Karpas-422 (cell line): Measurements from ENCODE around the gene CORO2B. TPM values are rescaled to one million over a fixed set of nuclear protein-coding genes. Genes with fewer than 3 reads are reported as not detected.

Experiments used
- DNase-seq: peaks from one replicate; pipeline ENCODE4 v3.0.0-alpha.2; 2015
- H2AFZ ChIP-seq: fragments of 200-600 bp; sonication (generic); 2 replicates; pipeline ENCODE4 v1.6.1; 2014; ENCODE audit warnings: antibody characterized with exemption, low read length, mixed read lengths
- H3K27ac ChIP-seq: fragments of 200-600 bp; sonication (generic); 2 replicates; pipeline ENCODE4 v1.5.1; 2014; ENCODE audit warnings: mild to moderate bottlenecking, low read length, moderate library complexity
- H3K27me3 ChIP-seq: fragments of 200-600 bp; sonication (generic); 2 replicates; pipeline ENCODE4 v1.6.1; 2014; ENCODE audit warnings: low read length, mixed read lengths
- H3K36me3 ChIP-seq: fragments of 200-600 bp; sonication (generic); 2 replicates; pipeline ENCODE4 v1.6.1; 2014; ENCODE audit warnings: low read length, mixed read lengths; ENCODE audit not compliant: insufficient read depth
- H3K4me1 ChIP-seq: fragments of 200-600 bp; sonication (generic); 2 replicates; pipeline ENCODE4 v1.6.1; 2014; ENCODE audit warnings: mild to moderate bottlenecking, low read length, mixed read lengths
- H3K4me2 ChIP-seq: fragments of 200-600 bp; sonication (generic); 2 replicates; pipeline ENCODE4 v1.6.1; 2014; ENCODE audit warnings: low read length, low read depth, mild to moderate bottlenecking; ENCODE audit not compliant: poor library complexity, severe bottlenecking
- H3K4me3 ChIP-seq: fragments of 200-600 bp; sonication (generic); 2 replicates; pipeline ENCODE4 v1.5.1; 2014; ENCODE audit warnings: mild to moderate bottlenecking, antibody characterized with exemption, low read length, mixed read lengths
- H3K79me2 ChIP-seq: fragments of 200-600 bp; sonication (generic); 2 replicates; pipeline ENCODE4 v1.6.1; 2014; ENCODE audit warnings: mild to moderate bottlenecking, low read length, mixed read lengths
- H3K9ac ChIP-seq: fragments of 200-600 bp; sonication (generic); 2 replicates; pipeline ENCODE4 v1.6.0; 2014; ENCODE audit warnings: low read length
- H3K9me2 ChIP-seq: fragments of 200-600 bp; sonication (generic), shearing (Covaris generic); replicated peaks from 2 replicates; pipeline ENCODE4 v1.6.0; 2014; ENCODE audit warnings: mild to moderate bottlenecking, low read length, moderate library complexity; ENCODE audit not compliant: insufficient read depth
- H3K9me3 ChIP-seq: fragments of 300-700, 200-600 bp; sonication (generic); 2 replicates; pipeline ENCODE4 v1.6.1; 2014; ENCODE audit warnings: low read length, mixed read lengths
- H4K20me1 ChIP-seq: fragments of 200-600 bp; sonication (generic); 2 replicates; pipeline ENCODE4 v1.6.1; 2014; ENCODE audit warnings: mild to moderate bottlenecking, antibody characterized with exemption, low read length, low read depth; ENCODE audit not compliant: insufficient read depth
- total RNA-seq: library from RNA; depleted of rRNA; stranded (reverse); fragments of >200 nt; shearing (Covaris generic); gene quantifications from 2 replicates; pipeline ENCODE4 v1.2.3, GENCODE V29; 2014; ENCODE audit warnings: low replicate concordance

Gene CORO2B
- total RNA-seq, 1 experiment from 2014 or later = 0.26 TPM

GRCh38 chr15:68765602-68766368 lies 187.0 kb downstream of the CORO2B start:
- no peak overlapping the region for H3K4me2 ChIP-seq
- peaks cover 5% of the 10 kb centered on the region for H3K4me1 ChIP-seq
- no peak overlapping the region for H3K4me3 ChIP-seq
- H3K27ac ChIP-seq = no peak overlapping the region
- DNase-seq = no peak
- H3K36me3 ChIP-seq = no peaks in the 10 kb centered on the region
- H3K27me3 ChIP-seq = no peaks in the 10 kb centered on the region
- no peak overlapping the region for H2AFZ ChIP-seq
- no peaks in the 10 kb centered on the region for H3K9me3 ChIP-seq
- H3K9me2 ChIP-seq = no peaks in the 10 kb centered on the region
- H4K20me1 ChIP-seq = no peaks in the 10 kb centered on the region
- no peaks in the 10 kb centered on the region for H3K79me2 ChIP-seq
- H3K9ac ChIP-seq = no peak overlapping the region

GRCh38 chr15:68767833-68768232 lies 189.0 kb downstream of the CORO2B start:
- Histone ChIP-seq H3K9me3 (no peaks in the 10 kb centered on the region), H3K79me2 (no peaks in the 10 kb centered on the region), H2AFZ (no peak overlapping the region), H3K4me2 (no peak overlapping the region), H3K9ac (no peak overlapping the region), H3K4me3 (no peak overlapping the region), H3K9me2 (no peaks in the 10 kb centered on the region), H3K27ac (no peak overlapping the region), H4K20me1 (no peaks in the 10 kb centered on the region), H3K36me3 (no peaks in the 10 kb centered on the region), H3K27me3 (no peaks in the 10 kb centered on the region), H3K4me1 (peaks cover 5% of the 10 kb centered on the region)
- DNase-seq = no peak

GRCh38 chr15:68768321-68768720 lies 189.5 kb downstream of the CORO2B start:
- Histone ChIP-seq H2AFZ (no peak overlapping the region), H3K79me2 (no peaks in the 10 kb centered on the region), H4K20me1 (no peaks in the 10 kb centered on the region), H3K27me3 (no peaks in the 10 kb centered on the region), H3K9me2 (no peaks in the 10 kb centered on the region), H3K9ac (no peak overlapping the region), H3K27ac (no peak overlapping the region), H3K4me2 (no peak overlapping the region), H3K4me3 (no peak overlapping the region), H3K36me3 (no peaks in the 10 kb centered on the region), H3K9me3 (no peaks in the 10 kb centered on the region), H3K4me1 (peaks cover 5% of the 10 kb centered on the region)
- no peak for DNase-seq

GRCh38 chr15:68769702-68770101 lies 190.9 kb downstream of the CORO2B start:
- Histone ChIP-seq H3K9me2 (no peaks in the 10 kb centered on the region), H3K9ac (no peak overlapping the region), H4K20me1 (no peaks in the 10 kb centered on the region), H3K9me3 (no peaks in the 10 kb centered on the region), H3K27ac (no peak overlapping the region), H3K4me3 (no peak overlapping the region), H3K27me3 (no peaks in the 10 kb centered on the region), H2AFZ (no peak overlapping the region), H3K36me3 (no peaks in the 10 kb centered on the region), H3K79me2 (no peaks in the 10 kb centered on the region), H3K4me1 (peaks cover 5% of the 10 kb centered on the region), H3K4me2 (no peak overlapping the region)
- no peak for DNase-seq

- Histone ChIP-seq H4K20me1 (no peaks in the 10 kb centered on the region), H3K79me2 (no peaks in the 10 kb centered on the region), H2AFZ (no peak overlapping the region), H3K4me3 (no peak overlapping the region), H3K4me1 (peaks cover 5% of the 10 kb centered on the region), H3K27me3 (no peaks in the 10 kb centered on the region), H3K36me3 (no peaks in the 10 kb centered on the region), H3K27ac (no peak overlapping the region), H3K9me3 (no peaks in the 10 kb centered on the region), H3K9ac (no peak overlapping the region), H3K9me2 (no peaks in the 10 kb centered on the region), H3K4me2 (no peak overlapping the region)
- no peak for DNase-seq
These were observed 191.4 kb downstream of the CORO2B start for GRCh38 chr15:68770216-68770615.

GRCh38 chr15:68773036-68773435 lies 194.2 kb downstream of the CORO2B start:
- peaks cover 4% of the 10 kb centered on the region; the same call in 1 of the 2 replicates for H3K36me3 ChIP-seq
- no peak overlapping the region for H3K4me3 ChIP-seq
- H2AFZ ChIP-seq = no peak overlapping the region

GRCh38 chr15:68774120-68774519 lies 195.3 kb downstream of the CORO2B start:
- Histone ChIP-seq H3K9ac (no peak overlapping the region), H3K4me2 (no peak overlapping the region), H3K36me3 (peaks cover 14% of the 10 kb centered on the region; the same call in 1 of the 2 replicates), H3K9me3 (no peaks in the 10 kb centered on the region), H3K4me3 (no peak overlapping the region), H2AFZ (no peak overlapping the region), H3K9me2 (no peaks in the 10 kb centered on the region), H3K27me3 (no peaks in the 10 kb centered on the region), H3K79me2 (no peaks in the 10 kb centered on the region), H3K4me1 (no peaks in the 10 kb centered on the region), H3K27ac (no peak overlapping the region), H4K20me1 (no peaks in the 10 kb centered on the region; the same call in 1 of the 2 replicates)
- no peak for DNase-seq

More at GRCh38 chr15:68773036-68773435, 194.2 kb downstream of the CORO2B start:
- Histone ChIP-seq H3K27ac (no peak overlapping the region), H3K79me2 (no peaks in the 10 kb centered on the region), H3K9me2 (no peaks in the 10 kb centered on the region), H3K9me3 (no peaks in the 10 kb centered on the region), H3K27me3 (no peaks in the 10 kb centered on the region), H3K4me1 (peaks cover 4% of the 10 kb centered on the region), H3K9ac (no peak overlapping the region), H3K4me2 (no peak overlapping the region), H4K20me1 (no peaks in the 10 kb centered on the region; the same call in 1 of the 2 replicates)
- DNase-seq = no peak

- Histone ChIP-seq H3K9ac (no peak overlapping the region), H3K4me1 (no peaks in the 10 kb centered on the region), H3K27me3 (no peaks in the 10 kb centered on the region), H3K4me2 (no peak overlapping the region), H3K27ac (no peak overlapping the region), H3K9me2 (no peaks in the 10 kb centered on the region), H3K4me3 (no peak overlapping the region), H2AFZ (no peak overlapping the region), H3K9me3 (no peaks in the 10 kb centered on the region), H4K20me1 (no peaks in the 10 kb centered on the region; the same call in 1 of the 2 replicates), H3K36me3 (peaks cover 19% of the 10 kb centered on the region; the same call in 1 of the 2 replicates), H3K79me2 (no peaks in the 10 kb centered on the region)
- DNase-seq = no peak
These were observed 195.9 kb downstream of the CORO2B start for GRCh38 chr15:68774521-68775235.
